NB4 (cell line): ENCODE results near the gene TBX6.

Source experiments
- MYC ChIP-seq: IDR thresholded peaks from 2 replicates; pipeline ENCODE4 v1.6.1; 2011; ENCODE audit warnings: low read depth, low read length
- POLR2A ChIP-seq: IDR thresholded peaks from 2 replicates; pipeline ENCODE4 v1.6.1; 2011; ENCODE audit warnings: mild to moderate bottlenecking; ENCODE audit not compliant: insufficient read length; ENCODE audit errors: extremely low read depth
- TF ChIP-seq, protein P1 (sequence below): IDR thresholded peaks from one replicate; pipeline ENCODE4 v1.5.1; 2012; ENCODE audit warnings: low read depth, low read length
- TF ChIP-seq, protein P2 (sequence below): IDR thresholded peaks from 2 replicates; pipeline ENCODE4 v1.6.1; 2011; ENCODE audit warnings: low read depth, low read length

DNA sequence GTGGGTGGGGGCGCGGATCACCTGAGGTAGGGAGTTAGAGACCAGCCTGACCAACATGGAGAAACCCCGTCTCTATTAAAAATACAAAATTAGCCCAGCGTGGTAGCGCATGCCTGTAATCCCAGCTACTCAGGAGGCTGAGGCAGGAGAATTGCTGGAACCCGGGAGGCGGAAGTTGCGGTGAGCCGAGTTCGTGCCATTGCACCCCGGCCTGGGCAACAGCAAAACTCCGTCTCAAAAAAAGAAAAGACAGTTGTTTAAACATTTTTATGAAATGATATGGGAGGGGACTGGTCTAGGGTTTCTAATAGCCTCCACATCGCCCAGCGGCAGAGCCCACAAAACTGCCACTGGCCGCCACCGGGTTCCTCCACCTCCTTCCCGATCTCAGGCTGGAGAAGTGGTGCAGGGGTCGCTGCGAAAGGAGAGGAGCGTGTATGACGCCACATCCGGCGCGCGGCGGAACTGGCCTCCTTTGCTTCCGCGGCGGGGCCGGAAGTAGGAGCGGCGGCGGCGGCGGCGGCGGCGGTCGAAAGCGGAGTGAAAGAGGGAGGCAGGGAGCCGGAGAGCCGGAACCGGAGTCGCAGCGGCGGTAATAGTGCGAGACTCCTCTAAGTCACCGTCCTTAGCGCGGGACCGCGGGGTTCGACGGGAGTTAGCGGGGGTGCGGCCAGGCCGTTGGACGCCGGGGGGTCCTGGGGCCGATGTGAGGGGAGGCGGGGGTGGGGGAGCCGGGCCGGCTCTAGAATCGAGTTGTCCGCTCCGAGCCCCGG, 16.0 kb downstream of the TBX6 start, which contains the start of gene PPP4C:
- TF ChIP-seq, protein P1, sequence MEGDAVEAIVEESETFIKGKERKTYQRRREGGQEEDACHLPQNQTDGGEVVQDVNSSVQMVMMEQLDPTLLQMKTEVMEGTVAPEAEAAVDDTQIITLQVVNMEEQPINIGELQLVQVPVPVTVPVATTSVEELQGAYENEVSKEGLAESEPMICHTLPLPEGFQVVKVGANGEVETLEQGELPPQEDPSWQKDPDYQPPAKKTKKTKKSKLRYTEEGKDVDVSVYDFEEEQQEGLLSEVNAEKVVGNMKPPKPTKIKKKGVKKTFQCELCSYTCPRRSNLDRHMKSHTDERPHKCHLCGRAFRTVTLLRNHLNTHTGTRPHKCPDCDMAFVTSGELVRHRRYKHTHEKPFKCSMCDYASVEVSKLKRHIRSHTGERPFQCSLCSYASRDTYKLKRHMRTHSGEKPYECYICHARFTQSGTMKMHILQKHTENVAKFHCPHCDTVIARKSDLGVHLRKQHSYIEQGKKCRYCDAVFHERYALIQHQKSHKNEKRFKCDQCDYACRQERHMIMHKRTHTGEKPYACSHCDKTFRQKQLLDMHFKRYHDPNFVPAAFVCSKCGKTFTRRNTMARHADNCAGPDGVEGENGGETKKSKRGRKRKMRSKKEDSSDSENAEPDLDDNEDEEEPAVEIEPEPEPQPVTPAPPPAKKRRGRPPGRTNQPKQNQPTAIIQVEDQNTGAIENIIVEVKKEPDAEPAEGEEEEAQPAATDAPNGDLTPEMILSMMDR = no peak
- TF ChIP-seq POLR2A = peak; percentile 83
- TF ChIP-seq, protein P2, sequence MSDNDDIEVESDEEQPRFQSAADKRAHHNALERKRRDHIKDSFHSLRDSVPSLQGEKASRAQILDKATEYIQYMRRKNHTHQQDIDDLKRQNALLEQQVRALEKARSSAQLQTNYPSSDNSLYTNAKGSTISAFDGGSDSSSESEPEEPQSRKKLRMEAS = no peak
- no peak for TF ChIP-seq MYC
